ENCODE measurements around the gene ITGB5.

Gene ITGB5

GRCh38 chr3:124773351-124774326 lies 113.5 kb downstream of the ITGB5 start:
- no peak overlapping the region for H3K4me3 ChIP-seq (ENCODE audit: low read depth, low read length)

DNA sequence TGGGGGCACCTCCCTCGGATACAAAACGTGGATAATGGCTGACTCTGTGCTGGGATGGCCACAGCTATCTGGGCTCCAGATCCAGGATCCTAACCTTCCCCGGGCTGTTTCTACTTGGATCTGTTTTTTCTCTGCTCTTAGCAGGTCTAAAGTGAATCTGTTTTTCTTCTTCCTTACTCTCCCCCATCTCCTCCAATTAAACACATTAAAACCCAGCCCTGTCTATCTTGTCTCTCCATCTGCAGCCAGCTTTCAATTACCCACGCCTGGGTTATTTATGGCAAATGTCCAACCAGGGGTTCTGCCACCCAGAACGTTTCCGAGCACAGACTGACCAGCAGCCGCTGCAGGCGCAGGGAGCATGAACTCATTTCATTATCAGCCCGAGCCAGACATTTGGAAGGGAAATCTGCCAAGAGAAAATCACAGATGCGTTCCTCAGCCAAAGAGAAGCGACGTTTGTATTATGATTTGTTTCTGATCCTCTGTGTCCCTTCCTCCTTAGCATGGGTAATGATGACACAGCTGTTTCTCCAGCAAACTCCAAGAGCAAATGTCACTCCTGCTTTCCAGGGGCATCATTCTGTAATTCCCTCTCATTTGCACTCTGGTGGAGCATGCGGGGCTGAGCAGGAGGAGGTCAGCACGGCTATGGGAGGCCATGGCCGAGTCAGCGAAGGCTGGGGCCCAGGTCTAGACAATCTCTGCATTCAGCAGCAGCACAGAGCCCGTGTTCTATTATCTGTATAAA lies 114.9 kb downstream of the ITGB5 start:
- H3K4me3 ChIP-seq (ENCODE audit: low read depth, low read length) = no peak overlapping the region

- H3K4me3 ChIP-seq (ENCODE audit: low read depth, low read length) = no peak overlapping the region
These were observed 116.1 kb downstream of the ITGB5 start for GRCh38 chr3:124771083-124771445.

DNA sequence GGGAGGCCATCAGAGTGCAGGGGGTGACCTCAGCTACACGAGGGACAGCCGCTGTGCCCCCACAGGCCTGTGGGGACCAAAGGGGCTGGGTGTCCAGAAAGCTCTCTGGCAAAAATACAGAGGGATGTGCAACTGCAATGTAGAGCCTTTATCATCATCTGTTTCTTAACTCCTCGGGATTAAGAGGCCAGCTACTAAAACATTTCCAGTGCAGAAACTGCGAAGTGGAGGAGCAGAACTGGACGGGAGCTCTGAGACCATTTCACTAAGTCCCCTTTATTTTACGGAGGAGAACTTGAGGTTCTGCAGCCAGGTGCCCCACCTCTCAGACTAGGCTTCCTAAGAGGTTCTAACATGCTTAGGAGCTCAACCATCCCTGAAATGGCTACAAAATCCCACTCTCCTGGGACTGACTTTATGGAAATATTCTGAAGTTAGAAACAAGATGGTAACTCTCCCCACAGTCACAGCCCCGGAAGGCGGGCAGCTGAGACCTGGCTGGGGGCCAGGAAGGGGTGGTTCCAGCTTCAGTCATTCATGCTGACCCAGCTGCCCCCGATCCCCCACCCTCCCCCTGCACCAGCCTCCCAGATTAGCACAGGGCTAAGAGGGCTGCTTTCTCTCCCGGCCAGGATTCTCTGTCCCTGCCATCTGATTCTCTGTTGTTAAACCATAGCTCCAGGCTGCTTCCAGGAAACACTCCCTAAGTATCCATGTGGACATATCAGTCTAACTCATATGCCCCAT lies 116.7 kb downstream of the ITGB5 start:
- H3K4me3 ChIP-seq (ENCODE audit: low read depth, low read length) = no peak overlapping the region

GRCh38 chr3:124769462-124769861 lies 117.7 kb downstream of the ITGB5 start:
- no peak overlapping the region for H3K4me3 ChIP-seq (ENCODE audit: low read depth, low read length)

GRCh38 chr3:124768812-124769211 lies 118.4 kb downstream of the ITGB5 start:
- no peak overlapping the region for H3K4me3 ChIP-seq (ENCODE audit: low read depth, low read length)

- no peak overlapping the region for H3K4me3 ChIP-seq (ENCODE audit: low read depth, low read length)
These were observed 119.5 kb downstream of the ITGB5 start for GRCh38 chr3:124767691-124768090.

- H3K4me3 ChIP-seq (ENCODE audit: low read depth, low read length) = no peak overlapping the region
These were observed 119.9 kb downstream of the ITGB5 start for GRCh38 chr3:124767264-124767663.

DNA sequence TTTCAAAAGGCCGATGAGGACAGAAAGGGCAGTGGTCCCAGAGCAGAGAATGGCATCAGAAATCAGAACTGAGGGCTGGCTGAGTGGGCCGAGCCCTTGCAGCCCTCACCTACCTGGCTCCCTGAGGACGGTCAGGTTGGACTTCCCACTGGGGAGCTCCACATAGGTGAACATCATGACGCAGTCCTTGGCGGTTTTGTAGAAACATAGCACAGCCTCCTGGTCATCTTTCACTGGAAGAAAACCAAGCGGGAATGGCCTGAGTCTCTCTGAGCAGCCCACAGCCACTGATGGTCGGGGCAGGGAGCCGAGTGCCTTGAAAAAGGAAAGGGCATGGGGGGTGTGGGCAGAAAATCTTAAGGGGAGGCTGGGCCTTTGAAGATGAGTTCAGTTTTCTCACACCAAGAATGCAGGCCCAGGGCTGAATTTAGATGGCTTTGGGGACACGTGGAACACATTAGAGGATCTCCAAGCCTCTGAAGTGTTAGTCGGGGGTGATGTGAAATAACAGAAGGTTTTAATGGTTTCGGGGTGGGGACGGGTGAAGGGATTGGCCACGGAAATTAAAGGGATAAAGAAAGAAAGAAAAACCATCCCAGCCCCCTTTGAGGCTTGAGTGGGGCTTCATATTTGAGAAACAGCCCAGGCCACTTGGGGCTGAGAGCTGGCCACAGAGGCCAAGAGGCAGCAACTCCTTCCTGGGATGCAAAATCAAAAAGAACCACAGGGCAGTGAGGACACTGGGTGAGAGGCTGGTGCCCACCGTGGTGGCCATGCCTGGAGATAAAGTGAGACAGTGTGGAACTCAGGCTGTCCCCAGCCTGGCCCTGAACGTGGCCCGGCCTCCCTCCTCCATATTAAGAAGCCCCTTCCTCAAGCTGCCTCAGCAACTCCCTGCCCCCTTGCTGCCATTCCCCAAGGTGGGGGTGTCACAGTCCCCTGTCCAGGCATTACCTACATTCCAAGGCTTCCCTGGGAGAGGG lies 120.8 kb downstream of the ITGB5 start:
- no peak overlapping the region for H3K4me3 ChIP-seq (ENCODE audit: low read depth, low read length)

- no peak overlapping the region for H3K4me3 ChIP-seq (ENCODE audit: low read depth, low read length)
These were observed 121.8 kb downstream of the ITGB5 start for GRCh38 chr3:124765197-124765840.

DNA sequence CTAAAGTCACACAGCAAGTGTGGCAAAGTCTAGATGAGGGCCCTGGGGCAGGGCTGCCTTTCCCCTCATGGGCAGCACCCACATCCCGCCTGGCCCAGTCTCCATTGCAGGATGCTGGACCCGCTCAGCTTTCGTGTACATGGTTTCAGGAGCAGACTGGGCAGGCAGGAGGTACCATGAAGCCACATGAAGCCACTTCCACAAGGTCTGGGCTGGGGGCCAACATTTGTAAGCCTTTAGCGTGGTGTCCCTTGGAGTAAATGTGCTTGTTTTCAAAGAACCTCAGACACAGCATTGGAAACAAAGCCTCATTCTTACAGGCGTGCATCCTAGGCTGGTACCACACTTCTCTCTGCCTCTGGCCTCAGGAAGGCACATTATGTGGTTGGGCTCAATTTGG lies 122.4 kb downstream of the ITGB5 start:
- no peak overlapping the region for H3K4me3 ChIP-seq (ENCODE audit: low read depth, low read length)

GRCh38 chr3:124763644-124764358 lies 123.4 kb downstream of the ITGB5 start:
- H3K4me3 ChIP-seq (ENCODE audit: low read depth, low read length) = no peak overlapping the region

- no peak overlapping the region for H3K4me3 ChIP-seq (ENCODE audit: low read depth, low read length)
These were observed 124.0 kb downstream of the ITGB5 start for GRCh38 chr3:124763206-124763605.

DNA sequence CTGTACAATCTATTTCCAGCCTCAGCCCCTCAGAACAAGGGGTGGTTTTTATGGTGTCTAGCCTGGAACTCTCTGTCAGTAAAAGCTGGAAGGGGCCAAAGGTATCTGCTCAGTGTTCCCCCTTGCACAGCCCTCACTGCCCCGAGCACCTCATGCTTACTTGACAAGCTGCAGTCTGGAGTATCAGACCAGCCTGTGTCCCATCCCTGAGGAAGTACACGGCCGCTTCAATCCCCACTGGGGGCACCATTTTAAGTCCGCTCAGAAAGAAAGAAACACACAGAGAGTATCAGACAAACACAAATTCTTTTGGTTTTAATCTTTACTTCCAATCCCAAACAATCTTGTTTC lies 124.5 kb downstream of the ITGB5 start:
- no peak overlapping the region for H3K4me3 ChIP-seq (ENCODE audit: low read depth, low read length)

DNA sequence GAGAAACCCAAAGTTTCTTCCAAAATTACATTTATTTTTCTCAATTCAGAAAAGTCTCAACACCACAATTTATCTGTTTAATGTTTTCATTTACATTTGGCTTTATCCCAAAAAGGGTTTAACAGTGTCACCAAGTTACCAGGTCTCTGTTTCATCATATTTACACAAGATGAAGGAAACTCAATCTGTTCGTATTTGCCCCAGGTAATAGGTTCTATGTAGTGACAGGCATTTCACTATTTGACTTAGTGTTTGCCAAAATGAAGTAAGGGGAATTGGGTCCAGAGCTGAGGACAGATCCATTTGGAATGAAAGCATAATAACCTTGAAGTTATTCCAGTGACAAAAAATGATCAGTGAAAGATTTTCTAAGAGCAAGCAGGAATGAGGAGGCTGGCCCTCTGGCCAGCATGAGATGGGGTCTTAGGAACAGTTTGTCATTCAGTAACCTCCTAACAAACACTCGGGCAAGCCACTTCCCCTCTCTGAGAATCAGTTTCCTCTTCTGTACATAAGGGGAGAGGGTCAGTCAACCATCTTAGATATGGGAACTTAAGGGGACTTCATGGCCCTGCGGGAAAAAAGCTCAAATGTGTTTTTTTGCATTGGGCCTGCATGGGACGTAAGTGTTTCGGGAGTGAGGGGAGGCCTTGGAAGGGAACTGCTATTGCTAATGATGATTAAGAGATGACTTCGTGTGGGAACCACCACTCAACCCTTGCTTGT lies 125.1 kb downstream of the ITGB5 start:
- no peak overlapping the region for H3K4me3 ChIP-seq (ENCODE audit: low read depth, low read length)

DNA sequence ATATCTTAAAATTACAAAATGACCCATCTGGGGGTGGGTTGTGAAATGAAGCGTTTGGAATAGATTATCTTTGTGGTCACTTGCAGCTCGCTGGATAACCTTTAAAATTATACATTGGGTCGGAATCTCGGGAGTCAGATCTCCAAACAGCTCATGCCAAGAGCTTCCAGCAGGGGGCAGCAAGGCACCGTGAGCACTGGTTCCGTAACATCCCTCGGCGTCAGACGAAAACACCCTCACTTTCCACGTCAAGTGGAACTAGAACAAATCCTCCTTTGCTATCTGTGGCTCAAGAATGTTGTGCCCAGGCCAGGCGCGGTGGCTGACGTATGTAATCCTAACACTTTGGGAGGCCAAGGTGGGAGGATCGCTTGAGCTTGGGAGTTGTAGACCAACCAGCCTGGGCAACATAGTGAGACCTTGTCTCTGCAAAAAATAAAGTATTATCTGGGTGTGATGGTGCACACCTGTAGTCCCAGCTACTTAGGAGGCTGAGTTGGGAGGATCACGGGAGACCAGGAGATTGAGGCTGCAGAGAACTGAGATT lies 125.8 kb downstream of the ITGB5 start:
- H3K4me3 ChIP-seq (ENCODE audit: low read depth, low read length) = no peak overlapping the region

DNA sequence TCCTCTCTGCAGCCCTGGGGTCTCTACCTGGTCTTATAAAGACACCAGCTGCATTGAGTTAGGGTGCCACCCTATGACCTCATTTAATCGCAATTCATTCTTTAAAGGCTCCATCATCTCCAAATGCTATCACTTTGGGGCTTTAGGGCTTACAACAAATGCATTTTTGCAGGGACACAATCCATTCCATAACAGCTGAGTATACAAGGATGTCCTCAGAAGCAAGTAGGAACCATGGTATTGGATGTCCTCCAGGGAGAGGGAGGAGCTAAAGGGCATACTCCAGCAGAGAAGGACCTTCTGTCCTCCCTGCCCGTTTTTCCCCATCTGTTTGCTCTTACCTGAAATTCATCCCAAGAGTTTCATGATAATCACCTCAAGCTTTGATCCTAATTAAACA lies 126.6 kb downstream of the ITGB5 start:
- H3K4me3 ChIP-seq (ENCODE audit: low read depth, low read length) = no peak overlapping the region

Data from iPS-11a (cell line).